A549 (cell line): ENCODE measurements around the gene TECR. TPM values are rescaled to one million over a fixed set of nuclear protein-coding genes. Genes with fewer than 3 reads are reported as not detected.

Experiments
- ATAC-seq, 2 experiments: fragments of 200-7000 bp in 1 of 2; fragments of >200 bp in 1 of 2; cut with Nextera tagmentation in 1 of 2; cut with Tn5 transposase in 1 of 2; 3 replicates each; pipeline versions ENCODE4 v1.8.0 to v1.9.1; 2018 to 2020; ENCODE audit warnings: mild to moderate bottlenecking in 1 of 2, moderate library complexity in 1 of 2
- CTCF ChIA-PET: fragments of 300-600 bp; sonication (Branson Sonifier 250); formaldehyde crosslinking; extraction: SDS; loops from one replicate; lab custom pipeline; 2021; ENCODE audit warnings: antibody characterized with exemption, inconsistent platforms; lab: Yijun Ruan, JAX
- POLR2A ChIA-PET: fragments of 350-600 bp; formaldehyde crosslinking; extraction: SDS; loops from one replicate; lab custom pipeline; 2021; ENCODE audit warnings: antibody characterized with exemption, inconsistent platforms; lab: Yijun Ruan, JAX
- DNase-seq, 2 experiments: peaks; one replicate each; pipeline versions ENCODE4 v3.0.0 to v3.0.0-alpha.2; 2011 to 2016; ENCODE audit warnings: low read depth in 1 of 2, low spot score in 1 of 2
- FAIRE-seq: peaks from 2 replicates; lab custom pipeline; 2011; peaks lifted over from hg19 to GRCh38; lab: Jason Lieb, UNC
- H3K27ac ChIP-seq, 2 experiments: fragments of >200 bp; sonication (Bioruptor Twin); formaldehyde crosslinking; 3 replicates each; pipeline ENCODE4 v1.5.1; 2016 to 2017
- H3K4me1 ChIP-seq: fragments of >200 bp; sonication (Bioruptor Twin); formaldehyde crosslinking; 3 replicates; pipeline ENCODE4 v1.6.1; 2016
- H3K4me2 ChIP-seq: fragments of >200 bp; sonication (Bioruptor Twin); formaldehyde crosslinking; 3 replicates; pipeline ENCODE4 v1.6.1; 2016
- H3K4me3 ChIP-seq: fragments of >200 bp; sonication (Bioruptor Twin); formaldehyde crosslinking; 3 replicates; pipeline ENCODE4 v1.5.1; 2016
- H3K9me3 ChIP-seq: fragments of >200 bp; sonication (Bioruptor Twin); formaldehyde crosslinking; 3 replicates; pipeline ENCODE4 v1.6.1; 2016
- CEBPB ChIP-seq, 2 experiments: fragments of >200 bp in 1 of 2; sonication (Bioruptor Twin) in 1 of 2; formaldehyde crosslinking in 1 of 2; IDR thresholded peaks; 2 replicates each; pipeline ENCODE4 v1.6.1; 2012 to 2016
- CTCF ChIP-seq: fragments of >200 bp; sonication (Bioruptor Twin); formaldehyde crosslinking; IDR thresholded peaks from 3 replicates; pipeline ENCODE4 v1.5.1; 2016
- EHF ChIP-seq: fragments of 250-450 bp; sonication (Bioruptor Pico); IDR thresholded peaks from 2 replicates; pipeline ENCODE4 v1.5.0; 2020; ENCODE audit warnings: mild to moderate bottlenecking
- EP300 ChIP-seq, 2 experiments: fragments of >200 bp; sonication (Bioruptor Twin); formaldehyde crosslinking; IDR thresholded peaks; 2 replicates in 1 of 2; 3 replicates in 1 of 2; pipeline ENCODE4 v1.6.1; 2016 to 2017
- ESRRA ChIP-seq: fragments of 150-350 bp; IDR thresholded peaks from 2 replicates; pipeline ENCODE4 v1.6.1; 2014; ENCODE audit warnings: mild to moderate bottlenecking, low read length, borderline replicate concordance
- FOSL2 ChIP-seq, 2 experiments: fragments of 450-650 bp in 1 of 2; fragments of >200 bp in 1 of 2; sonication (Bioruptor Twin) in 1 of 2; formaldehyde crosslinking; IDR thresholded peaks; 2 replicates each; pipeline versions ENCODE4 v1.5.0 to v1.6.1; 2016 to 2020; ENCODE audit warnings: mild to moderate bottlenecking in 1 of 2, moderate library complexity in 1 of 2
- HMGXB4 ChIP-seq: fragments of 250-450 bp; sonication (Bioruptor Pico); IDR thresholded peaks from 2 replicates; pipeline ENCODE4 v1.5.0; 2021; ENCODE audit warnings: mild to moderate bottlenecking, moderate library complexity, borderline replicate concordance
- JUN ChIP-seq, 2 experiments: fragments of >200 bp; sonication (Bioruptor Twin); formaldehyde crosslinking; IDR thresholded peaks; 2 replicates in 1 of 2; 3 replicates in 1 of 2; pipeline ENCODE4 v1.6.1; 2016 to 2017
- KDM1A ChIP-seq: fragments of 200-600 bp; sonication (generic); IDR thresholded peaks from 2 replicates; pipeline ENCODE4 v1.6.1; 2016; ENCODE audit warnings: low read depth, mild to moderate bottlenecking
- MAZ ChIP-seq: fragments of 150-350 bp; IDR thresholded peaks from 2 replicates; pipeline ENCODE4 v1.6.1; 2014; ENCODE audit warnings: antibody characterized with exemption, low read depth, low read length, borderline replicate concordance
- RAD21 ChIP-seq, 2 experiments: fragments of >200 bp in 1 of 2; sonication (Bioruptor Twin) in 1 of 2; formaldehyde crosslinking in 1 of 2; IDR thresholded peaks in 1 of 2; conservative IDR thresholded peaks in 1 of 2; 2 replicates in 1 of 2; 3 replicates in 1 of 2; pipeline ENCODE4 v1.6.1; 2012 to 2018; ENCODE audit warnings: inconsistent platforms in 1 of 2
- RCOR1 ChIP-seq: fragments of 150-350 bp; IDR thresholded peaks from 2 replicates; pipeline ENCODE4 v1.6.1; 2014; ENCODE audit warnings: antibody characterized with exemption, low read length, low read depth
- SMC3 ChIP-seq: fragments of >200 bp; sonication (Bioruptor Twin); formaldehyde crosslinking; IDR thresholded peaks from 3 replicates; pipeline ENCODE4 v1.6.1; 2018; ENCODE audit warnings: inconsistent platforms
- ZC3H11A ChIP-seq: fragments of 450-650 bp; IDR thresholded peaks from 2 replicates; pipeline ENCODE4 v1.6.1; 2014; ENCODE audit warnings: antibody characterized with exemption, mild to moderate bottlenecking
- ZFP36 ChIP-seq: fragments of 450-650 bp; IDR thresholded peaks from 2 replicates; pipeline ENCODE4 v1.6.1; 2014; ENCODE audit warnings: borderline replicate concordance; ENCODE audit not compliant: partially characterized antibody
- WGBS: methylation state at CpG from one replicate; pipeline ENCODE4 v1.1.6; 2017; ENCODE audit errors: missing lambda C conversion rate; 5-methylcytosine and 5-hydroxymethylcytosine counted together
- polyA plus RNA-seq, 4 experiments: library from polyadenylated mRNA; depleted of rRNA in 3 of 4; stranded (reverse); fragments of >200 nt; fragmentation: RNase III in 1 of 4; extraction: RNeasy Plus Mini Kit Qiagen cat#74134 plus additional on column Dnase treatment in 1 of 4; gene quantifications; 2 replicates in 3 of 4; 3 replicates in 1 of 4; pipeline ENCODE4 v1.2.3, GENCODE V29; 2011 to 2017

TECR gene
- polyA plus RNA-seq, 2 of the 4 experiments (the other 2 are of a cell fraction), result 87.7 to 139 TPM

GRCh38 chr19:14554382-14554812, 25.0 kb downstream of the TECR start:
- 70% methylated on average over 2 of the region's 6 CpGs for WGBS
- Histone ChIP-seq H3K27ac (no peak overlapping the region), H3K4me1 (peaks cover 18% of the 10 kb centered on the region; the same call in 2 of the 3 replicates), H3K4me3 (no peak overlapping the region), H3K9me3 (no peaks in the 10 kb centered on the region), H3K4me2 (no peak overlapping the region)
- TF ChIP-seq HMGXB4 (CRISPR knock-in tag) (no peak), FOSL2 (IDR thresholded peaks at IDR 0.05) (no peak), FOSL2 (CRISPR knock-in tag; IDR thresholded peaks at IDR 0.05) (no peak), ZFP36 (no peak), ESRRA (no peak), EP300 (IDR thresholded peaks at IDR 0.05) (no peak), JUN (IDR thresholded peaks at IDR 0.05) (no peak), CEBPB (IDR thresholded peaks at IDR 0.05) (no peak), CTCF (no peak)
- ChIA-PET POLR2A (no interaction called here), CTCF (interaction anchor here (0.7 to 1.5 kb wide), 5 partner anchors 9 to 49 kb away, joined by 3 to 4 read pairs (median 3); partner anchors contain the start of gene NDUFB7)
- DNase-seq (no peak), ATAC-seq (no peak), FAIRE-seq (no peak)

- Histone ChIP-seq H3K27ac (peak overlapping the region in 1 of 2 experiments; percentile 67; a peak in 3 of 6 replicates), H3K9me3 (no peaks in the 10 kb centered on the region), H3K4me2 (peak overlapping the region; percentile 45), H3K4me3 (no peak overlapping the region), H3K4me1 (0 out of 3 replicates have a peak, but pooled peaks cover 5% of the 10 kb centered on the region)
- DNase-seq (no peak), FAIRE-seq (no peak), ATAC-seq (peak; percentile 48 to 60; a peak in 5 of 6 replicates)
- CTCF ChIA-PET, result interaction anchor here (0.9 to 2.9 kb wide), 12 partner anchors 9 to 220 kb away, joined by 3 to 39 read pairs (median 8); partner anchors contain the start of gene NDUFB7
- POLR2A ChIA-PET, result no interaction called here
- TF ChIP-seq EHF (no peak), ZFP36 (peak; percentile 71), KDM1A (peak; percentile 66; the same call in 1 of the 2 replicates)
- WGBS, result 83% methylated on average over 12 of the region's 12 CpGs
These were observed 26.7 kb downstream of the TECR start for GRCh38 chr19:14555918-14556661.

GRCh38 chr19:14556662-14557188, 27.3 kb downstream of the TECR start:
- ATAC-seq (peak; percentile 84 to 90), DNase-seq (peak; percentile 66 to 83), FAIRE-seq (no peak)
- Histone ChIP-seq H3K27ac (peak overlapping the region in 1 of 2 experiments; percentile 67; a peak in 3 of 6 replicates), H3K9me3 (no peaks in the 10 kb centered on the region), H3K4me2 (peak overlapping the region; percentile 45), H3K4me1 (no peaks in the 10 kb centered on the region), H3K4me3 (no peak overlapping the region)
- 21% methylated on average over 9 of the region's 18 CpGs for WGBS
- ChIA-PET CTCF (interaction anchor here (0.7 to 2.9 kb wide), 16 partner anchors 9 to 220 kb away, joined by 3 to 39 read pairs (median 6); partner anchors contain the start of gene NDUFB7), POLR2A (interaction anchor here (0.5 kb wide), 1 partner anchor 766 kb away, joined by 3 read pairs; no protein-coding TSS in a partner anchor)
- TF ChIP-seq RCOR1, result no peak
- no peak for TF ChIP-seq MAZ
- peak; percentile 65 for TF ChIP-seq ZC3H11A
- peak; percentile 46 for TF ChIP-seq SMC3
- TF ChIP-seq FOSL2 (IDR thresholded peaks at IDR 0.05), result no peak
- 0 out of 2 replicates have a peak, but pooled peaks have one; percentile 5 for TF ChIP-seq FOSL2 (CRISPR knock-in tag; IDR thresholded peaks at IDR 0.05)
- TF ChIP-seq RAD21 (conservative IDR thresholded peaks at IDR 0.05 in 1 of 2, IDR thresholded peaks at IDR 0.05 in 1 of 2), result peak; percentile 35 to 41; a peak in 3 of 5 replicates
- TF ChIP-seq CTCF, result peak; percentile 69
